ENCODE results near the gene ACVR1C. TPM values are rescaled to one million over a fixed set of nuclear protein-coding genes. Genes with fewer than 3 reads are reported as not detected.

ACVR1C gene
- total RNA-seq, result under 1 TPM; 0.08 to 0.93 (median 0.17) TPM

DNA sequence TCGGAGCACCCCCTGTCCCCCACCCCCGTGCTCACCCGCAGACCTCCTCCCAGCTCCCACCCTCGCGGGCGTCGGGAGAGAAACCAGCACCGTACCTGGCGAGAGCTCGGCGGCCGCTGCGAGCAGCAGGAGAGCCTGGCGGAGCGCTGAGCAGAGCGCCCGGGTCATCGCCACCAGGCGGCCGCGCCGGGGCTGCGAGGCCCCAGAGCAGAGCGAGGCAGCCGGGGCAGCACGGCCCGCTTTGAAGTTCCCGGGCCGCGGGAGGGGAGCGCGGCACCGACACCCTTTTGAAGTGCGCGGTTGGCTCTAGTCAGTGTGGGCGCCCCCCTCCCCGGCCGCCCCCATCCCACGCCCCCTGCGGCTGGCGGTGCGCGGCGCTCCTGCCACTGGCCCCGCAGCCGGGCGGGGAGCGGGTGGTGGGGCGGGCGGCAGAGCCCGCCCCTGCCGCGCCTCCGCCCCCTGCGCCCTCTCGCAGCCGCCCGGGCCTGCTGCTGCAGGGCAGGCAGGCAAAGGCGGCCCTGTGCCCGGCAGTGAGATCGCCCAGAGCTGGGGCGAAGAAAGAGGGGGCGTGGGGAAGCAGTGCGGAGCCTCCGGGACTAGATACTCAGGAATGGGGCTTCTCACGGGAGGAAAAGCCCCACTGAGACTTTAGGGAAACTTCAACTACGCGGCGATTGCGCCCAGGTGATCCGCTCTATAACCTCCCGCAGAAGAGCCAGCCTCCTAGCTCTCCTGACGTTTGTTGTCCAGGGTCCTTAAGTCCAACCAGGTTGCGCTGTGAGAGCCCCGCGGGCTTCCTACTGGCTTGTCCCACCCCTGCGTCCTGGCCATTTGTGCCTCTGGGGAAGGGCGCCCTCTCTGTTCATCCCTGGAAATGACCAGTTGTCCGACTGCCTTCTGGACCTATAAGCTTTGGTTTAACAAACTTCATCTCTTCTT lies at the start of gene ACVR1C:
Gene ACVR1C (minus strand): TSS at position 388 of the 939 bp plus-strand sequence. CDS start 220 bp downstream, at position 168.
- no peak within 1 kb of the TSS for H3K27ac ChIP-seq
- peak; percentile 84 to 96 (median 94) for ATAC-seq (replicated peaks in 6 of 8)
- no peaks in the 10 kb centered on the region for H3K4me1 ChIP-seq (replicated peaks in 1 of 2)
- in situ Hi-C loops (cut with MboI; ENCODE audit: low pct_unique_long_range_greater_than_20kb in 2 of 9, low sequenced_read_pairs in 9 of 9, unreplicated experiment in 9 of 9), result no loop called here
- 0 to 30% (median 7%) methylated on average over 1 to 8 of the region's 79 CpGs; no CpG with 5 or more reads in 4 of the 10 experiments for WGBS, 10 experiments
- H3K4me3 ChIP-seq, result peak within 1 kb of the TSS; percentile 37 to 54 (median 44)

DNA sequence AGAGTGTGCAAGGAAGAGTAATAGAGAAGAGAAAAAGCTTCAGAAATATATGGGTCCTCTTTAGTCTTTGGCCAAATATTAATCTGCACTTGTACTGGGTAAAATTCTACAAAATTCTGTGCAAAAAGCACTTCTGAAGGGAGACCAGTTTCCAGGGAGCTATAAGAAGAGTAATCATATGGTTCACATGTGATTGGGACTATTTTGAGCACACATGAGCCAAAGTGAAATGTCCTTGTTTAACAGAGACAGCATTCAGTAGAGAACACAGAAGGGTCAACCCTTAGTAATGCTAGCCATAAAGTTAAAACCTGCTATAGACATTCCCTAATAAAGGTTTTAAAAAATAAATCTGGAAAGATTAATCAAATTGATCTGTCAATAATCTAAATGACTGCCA lies 49.3 kb upstream of the ACVR1C start:
- H3K27ac ChIP-seq, result no peak overlapping the region
- in situ Hi-C loops (cut with MboI; ENCODE audit: low pct_unique_long_range_greater_than_20kb in 2 of 9, low sequenced_read_pairs in 9 of 9, unreplicated experiment in 9 of 9), result no loop called here
- ATAC-seq (replicated peaks in 6 of 8), result no peak
- H3K4me3 ChIP-seq, result no peak overlapping the region
- no peaks in the 10 kb centered on the region for H3K4me1 ChIP-seq (replicated peaks in 1 of 2)

DNA sequence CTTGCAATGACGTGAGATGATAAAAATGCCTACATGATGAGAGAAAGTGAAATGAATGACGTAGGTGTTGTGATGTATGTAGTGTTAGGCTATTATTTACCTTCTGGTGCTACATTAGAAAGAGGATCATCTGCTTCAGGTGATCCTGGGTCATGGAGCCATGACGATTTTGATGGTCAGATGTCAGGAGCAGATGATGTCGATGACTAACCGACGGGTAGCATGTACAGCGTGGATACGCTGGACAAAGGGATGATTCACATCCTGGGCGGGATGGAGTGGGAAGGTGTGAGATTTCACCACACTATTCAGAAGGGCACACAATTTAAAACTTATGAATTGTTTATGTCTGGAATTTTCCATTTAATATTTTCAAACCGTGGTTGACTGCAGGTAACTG lies 43.5 kb upstream of the ACVR1C start:
- in situ Hi-C loops (cut with MboI; ENCODE audit: low pct_unique_long_range_greater_than_20kb in 2 of 9, low sequenced_read_pairs in 9 of 9, unreplicated experiment in 9 of 9), result no loop called here
- Histone ChIP-seq H3K4me3 (no peak overlapping the region), H3K27ac (no peak overlapping the region), H3K4me1 (replicated peaks in 1 of 2) (no peaks in the 10 kb centered on the region)
- ATAC-seq (replicated peaks in 6 of 8), result peak in 1 of 8 experiments; percentile 24
- 40 to 94% (median 72%) methylated on average over 1 to 10 of the region's 10 CpGs; no CpG with 5 or more reads in 2 of the 10 experiments for WGBS, 10 experiments

GRCh38 chr2:157662401-157662800 lies 33.7 kb upstream of the ACVR1C start:
- no peak for ATAC-seq (replicated peaks in 6 of 8)
- WGBS, 10 experiments, result 38 to 100% (median 100%) methylated on average over 1 of the region's 1 CpG; no CpG with 5 or more reads in 3 of the 10 experiments
- in situ Hi-C loops (cut with MboI; ENCODE audit: low pct_unique_long_range_greater_than_20kb in 2 of 9, low sequenced_read_pairs in 9 of 9, unreplicated experiment in 9 of 9), result no loop called here
- H3K4me3 ChIP-seq, result no peak overlapping the region
- H3K4me1 ChIP-seq (replicated peaks in 1 of 2), result no peaks in the 10 kb centered on the region
- H3K27ac ChIP-seq, result no peak overlapping the region

GRCh38 chr2:157661776-157662175 lies 33.1 kb upstream of the ACVR1C start:
- in situ Hi-C loops (cut with MboI; ENCODE audit: low pct_unique_long_range_greater_than_20kb in 2 of 9, low sequenced_read_pairs in 9 of 9, unreplicated experiment in 9 of 9), result no loop called here
- H3K4me3 ChIP-seq, result no peak overlapping the region
- H3K4me1 ChIP-seq (replicated peaks in 1 of 2), result no peaks in the 10 kb centered on the region
- no peak for ATAC-seq (replicated peaks in 6 of 8)
- WGBS, 10 experiments, result 44 to 100% (median 73%) methylated on average over 1 to 4 of the region's 4 CpGs; no CpG with 5 or more reads in 1 of the 10 experiments
- no peak overlapping the region for H3K27ac ChIP-seq

DNA sequence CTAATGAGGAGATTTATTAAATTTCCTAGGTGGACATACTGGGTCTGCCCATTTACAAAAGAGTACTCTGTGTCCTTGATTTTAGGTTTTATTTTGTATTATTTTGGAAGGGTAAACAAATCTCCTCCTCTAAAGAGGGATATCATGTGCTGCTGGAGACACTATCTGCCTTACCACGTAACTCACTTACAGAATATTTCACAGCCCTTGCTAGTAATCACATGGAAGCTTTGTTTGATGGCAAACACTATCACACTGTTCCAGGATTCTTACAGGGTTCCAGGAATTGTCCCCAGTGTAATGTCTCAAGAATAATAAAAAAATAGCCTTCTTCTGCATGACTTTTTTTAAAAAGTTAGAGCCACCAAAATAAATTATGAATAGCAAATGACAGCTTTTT lies 29.2 kb upstream of the ACVR1C start:
- 0 to 100% (median 81%) methylated on average over 1 of the region's 1 CpG; no CpG with 5 or more reads in 4 of the 10 experiments for WGBS, 10 experiments
- no peak overlapping the region for H3K27ac ChIP-seq
- no peaks in the 10 kb centered on the region for H3K4me1 ChIP-seq (replicated peaks in 1 of 2)
- no peak overlapping the region for H3K4me3 ChIP-seq
- in situ Hi-C loops (cut with MboI; ENCODE audit: low pct_unique_long_range_greater_than_20kb in 2 of 9, low sequenced_read_pairs in 9 of 9, unreplicated experiment in 9 of 9), result no loop called here
- ATAC-seq (replicated peaks in 6 of 8), result peak in 1 of 8 experiments; percentile 63

DNA sequence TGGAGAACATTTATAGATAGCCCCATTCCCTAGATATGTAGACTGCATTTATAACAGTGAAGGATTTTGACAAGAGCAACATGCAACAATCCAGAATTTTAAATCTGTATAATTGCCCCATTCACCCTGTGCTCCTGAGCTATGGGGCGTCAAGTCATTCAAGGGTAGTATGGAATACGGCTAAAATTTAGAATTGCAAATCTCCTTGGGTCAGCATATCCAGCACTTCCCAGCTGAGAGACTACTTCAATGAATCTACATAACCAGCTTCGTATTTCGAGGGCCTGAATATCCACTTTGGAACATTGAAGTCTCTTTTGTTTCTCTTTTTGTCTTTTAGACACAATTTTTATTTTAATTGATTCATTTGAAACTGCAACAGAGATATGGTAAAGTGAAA lies 28.4 kb upstream of the ACVR1C start:
- WGBS, 10 experiments, result 8 to 90% (median 33%) methylated on average over 1 to 4 of the region's 4 CpGs
- H3K4me3 ChIP-seq, result no peak overlapping the region
- no peaks in the 10 kb centered on the region for H3K4me1 ChIP-seq (replicated peaks in 1 of 2)
- peak in 3 of 8 experiments; percentile 67 to 97 (median 92) for ATAC-seq (replicated peaks in 6 of 8)
- in situ Hi-C loops (cut with MboI; ENCODE audit: low pct_unique_long_range_greater_than_20kb in 2 of 9, low sequenced_read_pairs in 9 of 9, unreplicated experiment in 9 of 9), result no loop called here
- H3K27ac ChIP-seq, result no peak overlapping the region

DNA sequence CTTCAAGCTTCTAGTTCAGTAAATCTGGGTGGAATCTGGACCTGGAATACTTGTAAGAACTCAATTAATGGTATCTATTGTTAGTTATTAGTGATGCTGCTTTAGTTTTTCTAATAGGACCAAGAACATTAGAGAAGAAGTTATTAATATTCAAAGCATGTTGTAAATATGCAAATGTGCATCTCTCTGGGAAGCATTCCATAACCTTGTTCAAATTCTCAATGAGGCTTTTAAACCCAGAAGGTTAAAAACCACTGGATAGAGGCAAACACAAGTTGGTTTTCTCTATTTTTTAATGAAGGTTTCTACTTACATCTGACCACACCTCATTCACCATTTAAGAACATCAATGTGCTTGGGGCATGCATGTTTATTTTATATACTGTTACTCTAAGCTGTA lies 16.1 kb upstream of the ACVR1C start:
- no peaks in the 10 kb centered on the region for H3K4me1 ChIP-seq (replicated peaks in 1 of 2)
- H3K27ac ChIP-seq, result no peak overlapping the region
- no peak for ATAC-seq (replicated peaks in 6 of 8)
- no peak overlapping the region for H3K4me3 ChIP-seq
- in situ Hi-C loops (cut with MboI; ENCODE audit: low pct_unique_long_range_greater_than_20kb in 2 of 9, low sequenced_read_pairs in 9 of 9, unreplicated experiment in 9 of 9), result no loop called here

DNA sequence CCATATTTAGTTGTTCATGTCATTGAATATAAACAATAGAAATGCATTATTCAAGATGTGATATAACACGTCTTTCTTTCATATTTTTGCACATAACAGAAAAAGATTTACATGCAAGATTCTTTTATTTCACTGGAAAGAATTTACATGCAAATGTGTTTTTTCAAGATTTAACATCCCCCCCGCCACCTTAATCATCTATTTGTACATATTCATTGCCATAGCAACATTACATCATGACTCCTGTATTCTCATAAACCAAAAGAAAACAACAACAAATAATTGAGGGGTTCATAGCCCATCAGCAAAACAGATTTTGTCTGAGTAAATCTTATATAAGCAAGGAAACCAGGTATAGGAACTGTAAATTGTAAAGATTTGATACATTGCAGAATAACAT lies 3.2 kb upstream of the ACVR1C start:
- WGBS, 10 experiments, result 0 to 89% (median 59%) methylated on average over 1 to 2 of the region's 2 CpGs; no CpG with 5 or more reads in 1 of the 10 experiments
- ATAC-seq (replicated peaks in 6 of 8), result no peak
- no peak overlapping the region for H3K27ac ChIP-seq
- in situ Hi-C loops (cut with MboI; ENCODE audit: low pct_unique_long_range_greater_than_20kb in 2 of 9, low sequenced_read_pairs in 9 of 9, unreplicated experiment in 9 of 9), result no loop called here
- H3K4me3 ChIP-seq, result no peak overlapping the region
- H3K4me1 ChIP-seq (replicated peaks in 1 of 2), result no peaks in the 10 kb centered on the region

- WGBS, 10 experiments, result 6 to 70% (median 14%) methylated on average over 2 to 9 of the region's 31 CpGs
- in situ Hi-C loops (cut with MboI; ENCODE audit: low pct_unique_long_range_greater_than_20kb in 2 of 9, low sequenced_read_pairs in 9 of 9, unreplicated experiment in 9 of 9), result no loop called here
- peak overlapping the region; percentile 37 to 54 (median 44) for H3K4me3 ChIP-seq
- ATAC-seq (replicated peaks in 6 of 8), result peak in 6 of 8 experiments; percentile 1 to 13 (median 7)
- no peak overlapping the region for H3K27ac ChIP-seq
- no peaks in the 10 kb centered on the region for H3K4me1 ChIP-seq (replicated peaks in 1 of 2)
Observed at GRCh38 chr2:157627594-157628476, 829 bp downstream of the ACVR1C start.

- H3K27ac ChIP-seq, result no peak overlapping the region
- in situ Hi-C loops (cut with MboI; ENCODE audit: low pct_unique_long_range_greater_than_20kb in 2 of 9, low sequenced_read_pairs in 9 of 9, unreplicated experiment in 9 of 9), result no loop called here
- no peak overlapping the region for H3K4me3 ChIP-seq
- peak in 2 of 8 experiments; percentile 7 to 8 for ATAC-seq (replicated peaks in 6 of 8)
- H3K4me1 ChIP-seq (replicated peaks in 1 of 2), result no peaks in the 10 kb centered on the region
Observed at GRCh38 chr2:157625296-157625695, 3.4 kb downstream of the ACVR1C start.

DNA sequence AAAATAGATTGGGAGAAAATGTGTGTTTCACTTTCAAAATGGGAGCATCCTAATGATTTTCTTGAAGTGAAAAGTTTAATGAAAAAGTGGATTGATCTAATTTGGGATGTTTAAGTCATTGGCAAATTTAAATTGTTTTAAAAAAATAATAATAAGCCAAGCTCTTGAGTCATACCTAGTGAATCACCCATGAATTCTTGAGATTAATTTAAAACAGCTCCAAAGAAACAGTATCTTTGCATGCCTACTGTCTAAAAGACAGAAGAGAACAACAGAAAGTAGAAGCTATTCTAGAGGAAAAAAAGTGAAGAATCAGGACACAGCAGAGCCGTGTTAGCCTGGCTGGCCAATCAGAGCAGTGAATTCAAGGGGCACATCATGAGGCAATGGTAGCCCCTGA lies 7.7 kb downstream of the ACVR1C start:
- 0 to 86% (median 52%) methylated on average over 1 of the region's 1 CpG; no CpG with 5 or more reads in 2 of the 10 experiments for WGBS, 10 experiments
- no peak overlapping the region for H3K27ac ChIP-seq
- H3K4me1 ChIP-seq (replicated peaks in 1 of 2), result no peaks in the 10 kb centered on the region
- no peak overlapping the region for H3K4me3 ChIP-seq
- ATAC-seq (replicated peaks in 6 of 8), result peak in 2 of 8 experiments; percentile 26 to 72
- in situ Hi-C loops (cut with MboI; ENCODE audit: low pct_unique_long_range_greater_than_20kb in 2 of 9, low sequenced_read_pairs in 9 of 9, unreplicated experiment in 9 of 9), result no loop called here

DNA sequence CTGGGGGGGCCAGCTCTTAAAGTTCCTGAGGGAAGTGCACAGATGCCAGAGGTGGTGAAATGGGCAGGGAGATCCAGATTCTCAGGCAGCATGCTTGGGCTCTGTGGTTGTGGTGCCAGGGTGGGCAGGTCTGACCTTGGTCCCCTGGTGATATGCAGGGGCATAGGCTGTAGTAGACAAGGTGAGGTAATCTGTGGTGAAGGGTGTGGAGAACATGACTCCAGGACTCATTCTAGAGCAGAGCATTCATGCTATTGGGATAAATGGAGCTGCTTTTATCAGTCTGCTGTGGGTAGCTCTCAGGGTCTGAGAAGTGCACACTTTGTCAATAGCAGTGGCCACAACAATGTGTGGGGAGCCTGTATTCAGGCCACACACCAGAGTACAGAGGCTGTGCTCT lies 16.9 kb downstream of the ACVR1C start:
- Histone ChIP-seq H3K4me1 (replicated peaks in 1 of 2) (no peaks in the 10 kb centered on the region), H3K4me3 (no peak overlapping the region), H3K27ac (no peak overlapping the region)
- ATAC-seq (replicated peaks in 6 of 8), result no peak
- in situ Hi-C loops (cut with MboI; ENCODE audit: low pct_unique_long_range_greater_than_20kb in 2 of 9, low sequenced_read_pairs in 9 of 9, unreplicated experiment in 9 of 9), result no loop called here

All from motor neuron (in vitro differentiated cells).